ENCODE data around the gene FHOD3. TPM values are rescaled to one million over a fixed set of nuclear protein-coding genes. Genes with fewer than 3 reads are reported as not detected.

The FHOD3 gene
- total and polyA plus RNA-seq, 11 donors, result 109 to 532 (median 262) TPM

DNA sequence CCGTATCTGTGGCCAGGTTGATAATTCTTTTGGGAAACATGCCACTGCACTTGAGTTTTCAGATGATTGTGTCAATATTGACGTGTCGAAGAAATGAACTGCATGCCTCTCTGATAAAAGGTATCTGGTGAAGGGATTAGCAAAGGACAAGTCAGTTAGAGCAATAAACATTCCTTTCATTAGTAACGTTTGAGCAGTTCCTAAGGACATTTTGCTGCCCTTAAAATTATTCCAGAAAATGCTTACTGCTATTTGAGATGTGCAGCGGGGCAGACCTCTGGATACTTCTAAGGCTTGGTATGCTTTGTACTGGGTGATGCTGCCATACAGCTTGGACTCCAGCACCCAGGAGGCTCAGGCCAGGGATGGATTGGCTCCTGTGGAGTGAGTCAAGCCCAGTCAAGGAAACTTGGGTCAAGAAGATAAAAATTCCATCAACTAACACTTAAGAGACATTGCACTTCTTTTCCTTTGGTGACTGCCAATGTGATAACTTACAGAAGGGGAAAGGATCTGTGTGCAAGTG is 166.7 kb downstream of the FHOD3 start:
- peak overlapping the region; percentile 30 to 97 (median 83) for H3K27ac ChIP-seq
- intact Hi-C loops (cut with DNase I), result loop anchor here in 6 of 10 donors (5.0 to 10.0 kb wide), 9 partner anchors 42 to 291 kb away; partner anchors contain the start of genes FHOD3 (in 2 of the 6) and MOCOS (in 1 of the 6)
- no peaks in the 10 kb centered on the region for H3K27me3 ChIP-seq
- H3K4me1 ChIP-seq, result peaks cover 0 to 60% (median 29%) of the 10 kb centered on the region in 12 donors
- no peaks in the 10 kb centered on the region for H3K36me3 ChIP-seq
- DNase-seq (peak in 2 of 5 donors; percentile 69 to 70), ATAC-seq (peak; percentile 20 to 74 (median 55))
- TF ChIP-seq, protein P1, sequence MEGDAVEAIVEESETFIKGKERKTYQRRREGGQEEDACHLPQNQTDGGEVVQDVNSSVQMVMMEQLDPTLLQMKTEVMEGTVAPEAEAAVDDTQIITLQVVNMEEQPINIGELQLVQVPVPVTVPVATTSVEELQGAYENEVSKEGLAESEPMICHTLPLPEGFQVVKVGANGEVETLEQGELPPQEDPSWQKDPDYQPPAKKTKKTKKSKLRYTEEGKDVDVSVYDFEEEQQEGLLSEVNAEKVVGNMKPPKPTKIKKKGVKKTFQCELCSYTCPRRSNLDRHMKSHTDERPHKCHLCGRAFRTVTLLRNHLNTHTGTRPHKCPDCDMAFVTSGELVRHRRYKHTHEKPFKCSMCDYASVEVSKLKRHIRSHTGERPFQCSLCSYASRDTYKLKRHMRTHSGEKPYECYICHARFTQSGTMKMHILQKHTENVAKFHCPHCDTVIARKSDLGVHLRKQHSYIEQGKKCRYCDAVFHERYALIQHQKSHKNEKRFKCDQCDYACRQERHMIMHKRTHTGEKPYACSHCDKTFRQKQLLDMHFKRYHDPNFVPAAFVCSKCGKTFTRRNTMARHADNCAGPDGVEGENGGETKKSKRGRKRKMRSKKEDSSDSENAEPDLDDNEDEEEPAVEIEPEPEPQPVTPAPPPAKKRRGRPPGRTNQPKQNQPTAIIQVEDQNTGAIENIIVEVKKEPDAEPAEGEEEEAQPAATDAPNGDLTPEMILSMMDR (IDR thresholded peaks at IDR 0.05), result no peak
- no peak for TF ChIP-seq POLR2A (IDR thresholded peaks at IDR 0.05)
- WGBS, 4 donors, result 22 to 30% (median 26%) methylated on average over 5 of the region's 5 CpGs
- no peak overlapping the region for H3K4me3 ChIP-seq
- no peaks in the 10 kb centered on the region for H3K9me3 ChIP-seq

GRCh38 chr18:36465276-36465675 is 167.8 kb downstream of the FHOD3 start:
- DNase-seq (no peak), ATAC-seq (no peak)
- TF ChIP-seq, protein P1 (IDR thresholded peaks at IDR 0.05), result no peak
- no peak for TF ChIP-seq POLR2A (IDR thresholded peaks at IDR 0.05)
- Histone ChIP-seq H3K27me3 (no peaks in the 10 kb centered on the region), H3K27ac (peak overlapping the region in 10 of 12 donors; percentile 61 to 97 (median 84)), H3K9me3 (no peaks in the 10 kb centered on the region), H3K36me3 (no peaks in the 10 kb centered on the region), H3K4me3 (no peak overlapping the region), H3K4me1 (peaks cover 0 to 62% (median 32%) of the 10 kb centered on the region in 12 donors)
- 77 to 89% (median 87%) methylated on average over 5 to 6 of the region's 6 CpGs for WGBS, 4 donors
- intact Hi-C loops (cut with DNase I), result loop anchor here in 7 of 10 donors (5.0 to 10.0 kb wide), 13 partner anchors 60 to 290 kb away; partner anchors contain the start of genes FHOD3 (in 4 of the 7) and MOCOS (in 1 of the 7)

GRCh38 chr18:36465970-36466369 is 168.5 kb downstream of the FHOD3 start:
- DNase-seq (no peak), ATAC-seq (no peak)
- intact Hi-C loops (cut with DNase I), result loop anchor here in 7 of 10 donors (5.0 to 10.0 kb wide), 13 partner anchors 61 to 289 kb away; partner anchors contain the start of genes FHOD3 (in 4 of the 7) and MOCOS (in 1 of the 7)
- Histone ChIP-seq H3K27ac (peak overlapping the region in 11 of 12 donors; percentile 61 to 97 (median 84)), H3K4me3 (no peak overlapping the region), H3K27me3 (no peaks in the 10 kb centered on the region), H3K4me1 (peaks cover 0 to 68% (median 33%) of the 10 kb centered on the region in 12 donors), H3K36me3 (no peaks in the 10 kb centered on the region), H3K9me3 (no peaks in the 10 kb centered on the region)
- 58 to 67% (median 65%) methylated on average over 3 of the region's 3 CpGs for WGBS, 4 donors
- no peak for TF ChIP-seq POLR2A (IDR thresholded peaks at IDR 0.05)
- TF ChIP-seq, protein P1 (IDR thresholded peaks at IDR 0.05), result no peak

- intact Hi-C loops (cut with DNase I), result loop anchor here in 7 of 10 donors (2.0 to 10.0 kb wide), 14 partner anchors 63 to 287 kb away; partner anchors contain the start of genes FHOD3 (in 4 of the 7) and MOCOS (in 1 of the 7)
- no peak for TF ChIP-seq POLR2A (IDR thresholded peaks at IDR 0.05)
- TF ChIP-seq, protein P1 (IDR thresholded peaks at IDR 0.05), result no peak
- Histone ChIP-seq H3K27me3 (no peaks in the 10 kb centered on the region), H3K4me1 (peaks cover 0 to 75% (median 36%) of the 10 kb centered on the region in 12 donors), H3K27ac (peak overlapping the region; percentile 22 to 97 (median 83)), H3K9me3 (no peaks in the 10 kb centered on the region), H3K36me3 (no peaks in the 10 kb centered on the region), H3K4me3 (no peak overlapping the region)
- WGBS, 4 donors, result 39 to 59% (median 47%) methylated on average over 7 to 11 of the region's 11 CpGs
- ATAC-seq (no peak), DNase-seq (no peak)
Measured at GRCh38 chr18:36467614-36468013, 170.1 kb downstream of the FHOD3 start.
